Activated CD8-positive, alpha-beta memory T cell treated with anti-CD3 and anti-CD28 coated beads for 1 hour (primary cell): ENCODE results near the gene RIMOC1.

Experiments
- DNase-seq, 2 donors: peaks; one replicate each; pipeline ENCODE4 v3.0.0-alpha.2; 2020; ENCODE audit warnings: low read depth in 1 of 2; ENCODE audit errors: extremely low read depth in 1 of 2

RIMOC1 gene

GRCh38 chr5:41903892-41904799 is at the start of gene RIMOC1:
Gene RIMOC1 (plus strand): TSS chr5:41904344. CDS start chr5:41904368, 24 bp downstream.
- peak; percentile 89 to 95 for DNase-seq

GRCh38 chr5:41856644-41857491 is 47.3 kb upstream of the RIMOC1 start:
- DNase-seq: peak in 1 of 2 donors; percentile 19

- DNase-seq: no peak
Observed at GRCh38 chr5:41857989-41858388, 46.2 kb upstream of the RIMOC1 start.

- no peak for DNase-seq
Observed at GRCh38 chr5:41858890-41859289, 45.3 kb upstream of the RIMOC1 start.

GRCh38 chr5:41863871-41864486 is 40.2 kb upstream of the RIMOC1 start:
- DNase-seq: no peak

GRCh38 chr5:41869151-41869723 is 34.9 kb upstream of the RIMOC1 start:
- DNase-seq: no peak

GRCh38 chr5:41869724-41870626 is 34.2 kb upstream of the RIMOC1 start, which contains the start of gene OXCT1:
Gene OXCT1 (minus strand): TSS chr5:41870425. CDS start chr5:41870358, 67 bp downstream.
- peak; percentile 85 to 87 for DNase-seq

GRCh38 chr5:41870627-41871048 is 33.5 kb upstream of the RIMOC1 start:
- no peak for DNase-seq

GRCh38 chr5:41871852-41872251 is 32.3 kb upstream of the RIMOC1 start:
- no peak for DNase-seq

GRCh38 chr5:41874512-41875060 is 29.6 kb upstream of the RIMOC1 start:
- DNase-seq: no peak

GRCh38 chr5:41875121-41875520 is 29.0 kb upstream of the RIMOC1 start:
- no peak for DNase-seq

- DNase-seq: no peak
Observed at GRCh38 chr5:41876678-41877077, 27.5 kb upstream of the RIMOC1 start.

GRCh38 chr5:41877408-41877807 is 26.7 kb upstream of the RIMOC1 start:
- no peak for DNase-seq

- DNase-seq: no peak
Observed at GRCh38 chr5:41878173-41878572, 26.0 kb upstream of the RIMOC1 start.

GRCh38 chr5:41878643-41879478 is 25.3 kb upstream of the RIMOC1 start:
- DNase-seq: no peak

GRCh38 chr5:41882765-41883164 is 21.4 kb upstream of the RIMOC1 start:
- DNase-seq: no peak

GRCh38 chr5:41883243-41883642 is 20.9 kb upstream of the RIMOC1 start:
- DNase-seq: no peak

GRCh38 chr5:41883936-41884335 is 20.2 kb upstream of the RIMOC1 start:
- DNase-seq: no peak

GRCh38 chr5:41885286-41885685 is 18.9 kb upstream of the RIMOC1 start:
- DNase-seq: no peak
